HG02884 (cell line): ENCODE results near the gene EN1.

Source experiments
- ATAC-seq: cut with Tn5 transposase; IDR thresholded peaks from one replicate; pipeline ENCODE4 v1.9.1; 2021; ENCODE audit warnings: mild to moderate bottlenecking, moderate library complexity; ENCODE audit not compliant: unreplicated experiment

Gene EN1

GRCh38 chr2:118794546-118794945 is 52.9 kb downstream of the EN1 start:
- ATAC-seq = no peak
